Pancreas (tissue), 10 donors: ENCODE measurements around the gene NUP54. TPM values are rescaled to one million over a fixed set of nuclear protein-coding genes. Genes with fewer than 3 reads are reported as not detected.

Experiments used
- ATAC-seq, 4 donors: fragments of 200-7000 bp; cut with Tn5 transposase; one replicate each; pipeline versions ENCODE4 v1.8.0 to v1.9.1; 2020; ENCODE audit warnings: mild to moderate bottlenecking in 4 of 4, moderate library complexity in 4 of 4
- DNase-seq, 6 donors: peaks; one replicate each; pipeline ENCODE4 v3.0.0-alpha.2; 2020
- FAIRE-seq: peaks from 2 replicates; lab custom pipeline; 2012; peaks lifted over from hg19 to GRCh38; lab: Jason Lieb, UNC
- H3K27ac ChIP-seq, 4 donors: fragments of 200-600 bp; sonication (generic); 1 replicate in 3 of 4; 2 replicates in 1 of 4; pipeline versions ENCODE4 v1.5.0 to v1.8.0; 2020
- H3K27me3 ChIP-seq, 4 donors: fragments of 200-600 bp; one replicate each; pipeline ENCODE4 v1.8.0; 2021
- H3K36me3 ChIP-seq, 3 donors: fragments of 200-600 bp; sonication (generic) in 1 of 3; one replicate each; pipeline versions ENCODE4 v1.5.0 to v1.8.0; 2020 to 2021
- H3K4me1 ChIP-seq, 3 donors: fragments of 200-600 bp; one replicate each; pipeline ENCODE4 v1.8.0; 2021
- H3K4me3 ChIP-seq, 4 donors: fragments of 200-600 bp; sonication (generic) in 2 of 4; one replicate each; pipeline versions ENCODE4 v1.5.0 to v1.8.0; 2020 to 2021
- H3K9me3 ChIP-seq, 4 donors: fragments of 200-600 bp; one replicate each; pipeline ENCODE4 v1.8.0; 2021
- CTCF ChIP-seq, 4 donors: fragments of 200-600 bp; sonication (generic) in 3 of 4; IDR thresholded peaks; one replicate each; pipeline versions ENCODE4 v1.5.0 to v1.8.0; 2021; ENCODE audit warnings: antibody characterized with exemption in 4 of 4
- WGBS, 2 donors: extraction: QIAGEN DNeasy Blood & Tissue Kit; methylation state at CpG; one replicate each; pipeline ENCODE4 v1.1.7; 2013; 5-methylcytosine and 5-hydroxymethylcytosine counted together
- intact Hi-C, 3 donors: fragments of 100-400 bp; cut with DNase I; formaldehyde crosslinking; loops; one replicate each; pipeline versions ENCODE4 v1.11.1 to v1.14.2; 2022
- polyA plus RNA-seq, 2 donors: library from polyadenylated mRNA; stranded (reverse); fragments of 200-250 nt; gene quantifications; one replicate each; pipeline ENCODE4 v1.2.3, GENCODE V29; 2013
- total RNA-seq, 6 donors: library from RNA; stranded (reverse); fragmentation: NEBNext Ultra II Directional in 4 of 6; extraction: Animal tissue kit (Norgen Biotek cat#: 25700) in 4 of 6; gene quantifications; one replicate each; pipeline versions ENCODE4 v1.2.1 to v1.2.4, GENCODE V29; 2021 to 2023
- donor health status: healthy with polysubstance abuse.
- donor health status: DM: no; HTN: no; CAD: no; lungs with moderate emphysema.
- donor health status: DM: no; HTN: no; CAD: no.
- donor health status: control.
- donor health status: control.
- donor health status: Bipolar disorder and iron deficiency.
- donor health status: DM: yes; HTN: yes; CAD: no.
- donor health status: DM: no; HTN: no; CAD: no.
- donor health status: DM: no; HTN: no; CAD: no.
- donor health status: DM: yes; HTN: yes; CAD: no.

The NUP54 gene
- total and polyA plus RNA-seq, 8 donors = 15.6 to 21.7 (median 19.2) TPM

- peak in 1 of 4 donors; percentile 54 for ATAC-seq
- no peak for TF ChIP-seq CTCF (IDR thresholded peaks at IDR 0.05)
- Histone ChIP-seq H3K36me3 (peaks cover 0 to 24% (median 0%) of the 10 kb centered on the region in 3 donors), H3K27me3 (no peaks in the 10 kb centered on the region), H3K27ac (peak overlapping the region in 1 of 4 donors; percentile 6), H3K9me3 (no peaks in the 10 kb centered on the region), H3K4me1 (no peaks in the 10 kb centered on the region), H3K4me3 (no peak overlapping the region)
- FAIRE-seq = no peak
- 2 to 5% methylated on average over 2 of the region's 2 CpGs for WGBS, 2 donors
- DNase-seq = no peak
- intact Hi-C loops = no loop called here
Observed at GRCh38 chr4:76156635-76157034, 8.4 kb upstream of the NUP54 start.

GRCh38 chr4:76155979-76156378, 7.8 kb upstream of the NUP54 start:
- no peak for FAIRE-seq
- no peak for TF ChIP-seq CTCF (IDR thresholded peaks at IDR 0.05)
- no peaks in the 10 kb centered on the region for H3K4me1 ChIP-seq
- no peaks in the 10 kb centered on the region for H3K9me3 ChIP-seq
- peak in 1 of 4 donors; percentile 49 for ATAC-seq
- intact Hi-C loops = no loop called here
- WGBS, 2 donors = 68 to 69% methylated on average over 3 of the region's 3 CpGs
- no peak overlapping the region for H3K4me3 ChIP-seq
- H3K27ac ChIP-seq = no peak overlapping the region
- peaks cover 0 to 18% (median 0%) of the 10 kb centered on the region in 3 donors for H3K36me3 ChIP-seq
- no peaks in the 10 kb centered on the region for H3K27me3 ChIP-seq
- no peak for DNase-seq

GRCh38 chr4:76153356-76153755, 5.2 kb upstream of the NUP54 start:
- ATAC-seq = no peak
- no peak overlapping the region for H3K27ac ChIP-seq
- no peak for FAIRE-seq
- H3K4me1 ChIP-seq = peaks cover 0 to 9% (median 9%) of the 10 kb centered on the region in 3 donors
- intact Hi-C loops = no loop called here
- TF ChIP-seq CTCF (IDR thresholded peaks at IDR 0.05) = no peak
- no peaks in the 10 kb centered on the region for H3K36me3 ChIP-seq
- H3K4me3 ChIP-seq = no peak overlapping the region
- H3K27me3 ChIP-seq = no peaks in the 10 kb centered on the region
- H3K9me3 ChIP-seq = no peaks in the 10 kb centered on the region
- WGBS, 2 donors = 59 to 69% methylated on average over 2 of the region's 2 CpGs
- DNase-seq = no peak

GRCh38 chr4:76147454-76148141, 599 bp downstream of the NUP54 start:
- WGBS, 2 donors = 1% methylated on average over 31 of the region's 31 CpGs
- DNase-seq (peak in 3 of 6 donors; percentile 31 to 56 (median 45)), ATAC-seq (peak; percentile 55 to 81 (median 70)), FAIRE-seq (no peak)
- Histone ChIP-seq H3K9me3 (no peaks in the 10 kb centered on the region), H3K27me3 (no peaks in the 10 kb centered on the region), H3K36me3 (peaks cover 0 to 5% (median 0%) of the 10 kb centered on the region in 3 donors), H3K27ac (peak overlapping the region; percentile 80 to 95 (median 90)), H3K4me1 (peaks cover 9 to 22% (median 20%) of the 10 kb centered on the region in 3 donors), H3K4me3 (peak overlapping the region; percentile 74 to 98 (median 82))
- intact Hi-C loops = no loop called here
- TF ChIP-seq CTCF (IDR thresholded peaks at IDR 0.05) = no peak

DNA sequence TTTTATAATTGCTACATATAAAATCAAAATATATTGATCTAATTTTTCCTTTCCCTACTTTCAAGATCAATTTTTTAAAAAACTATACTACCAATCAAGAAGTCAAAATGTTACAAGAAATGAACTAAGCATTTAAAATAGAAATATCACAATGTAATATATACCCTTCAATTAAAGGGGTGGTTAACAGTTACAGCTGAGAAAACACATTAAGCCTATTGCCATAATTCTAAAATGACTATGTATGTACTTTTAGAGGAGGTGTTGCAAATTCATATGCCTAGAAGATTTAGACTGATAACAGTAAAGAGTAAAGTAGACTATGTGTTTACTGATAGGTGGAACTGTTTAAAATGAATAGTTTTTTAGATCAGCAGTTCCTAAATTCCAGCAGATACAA, 3.7 kb downstream of the NUP54 start:
- no peak for ATAC-seq
- H3K27ac ChIP-seq = no peak overlapping the region
- no peaks in the 10 kb centered on the region for H3K9me3 ChIP-seq
- peaks cover 0 to 11% (median 0%) of the 10 kb centered on the region in 3 donors for H3K36me3 ChIP-seq
- H3K4me3 ChIP-seq = no peak overlapping the region
- H3K27me3 ChIP-seq = no peaks in the 10 kb centered on the region
- no peak for DNase-seq
- intact Hi-C loops = no loop called here
- no peak for FAIRE-seq
- peaks cover 7 to 29% (median 21%) of the 10 kb centered on the region in 3 donors for H3K4me1 ChIP-seq
- no peak for TF ChIP-seq CTCF (IDR thresholded peaks at IDR 0.05)
